Ascending aorta (tissue), 2 donors: ENCODE results near the gene CYTH4. TPM values are rescaled to one million over a fixed set of nuclear protein-coding genes. Genes with fewer than 3 reads are reported as not detected.

Experiments used
- DNase-seq, 2 donors: peaks; one replicate each; pipeline ENCODE4 v3.0.0-alpha.2; 2019; ENCODE audit warnings: low spot score in 2 of 2
- H3K27ac ChIP-seq, 2 donors: fragments of 200-600 bp; sonication (generic); one replicate each; pipeline ENCODE4 v1.5.1; 2016 to 2017; ENCODE audit warnings: mild to moderate bottlenecking in 1 of 2
- H3K27me3 ChIP-seq: fragments of 200-600 bp; sonication (generic); one replicate; pipeline ENCODE4 v1.5.1; 2017
- H3K36me3 ChIP-seq, 2 donors: fragments of 200-600 bp; sonication (generic); one replicate each; pipeline ENCODE4 v1.5.1; 2016
- H3K4me1 ChIP-seq, 2 donors: fragments of 200-600 bp; sonication (generic); one replicate each; pipeline ENCODE4 v1.5.1; 2016 to 2017; ENCODE audit warnings: mild to moderate bottlenecking in 1 of 2
- H3K4me3 ChIP-seq, 2 donors: fragments of 200-600 bp; sonication (generic); one replicate each; pipeline ENCODE4 v1.5.1; 2016 to 2017; ENCODE audit warnings: mild to moderate bottlenecking in 1 of 2
- H3K9me3 ChIP-seq, 2 donors: fragments of 200-600 bp; sonication (generic); one replicate each; pipeline ENCODE4 v1.5.1; 2016
- intact Hi-C: fragments of 100-400 bp; cut with DNase I; formaldehyde crosslinking; loops from one replicate; pipeline ENCODE4 v1.15.1; 2023
- total RNA-seq: library from RNA; depleted of rRNA; stranded (reverse); fragments of >200 nt; gene quantifications from one replicate; pipeline ENCODE4 v1.1.0, GENCODE V29; 2016
- TF ChIP-seq, protein P1 (sequence below), 3 experiments: fragments of 200-600 bp in 2 of 3; fragments of 450-650 bp in 1 of 3; sonication (generic) in 2 of 3; IDR thresholded peaks; one replicate each; pipeline ENCODE4 v1.5.1; 2016 to 2019; ENCODE audit warnings: antibody characterized with exemption in 3 of 3, mild to moderate bottlenecking in 1 of 3, moderate library complexity in 1 of 3

Gene CYTH4
- total RNA-seq, 1 donor from 2014 or later: 130 TPM

DNA sequence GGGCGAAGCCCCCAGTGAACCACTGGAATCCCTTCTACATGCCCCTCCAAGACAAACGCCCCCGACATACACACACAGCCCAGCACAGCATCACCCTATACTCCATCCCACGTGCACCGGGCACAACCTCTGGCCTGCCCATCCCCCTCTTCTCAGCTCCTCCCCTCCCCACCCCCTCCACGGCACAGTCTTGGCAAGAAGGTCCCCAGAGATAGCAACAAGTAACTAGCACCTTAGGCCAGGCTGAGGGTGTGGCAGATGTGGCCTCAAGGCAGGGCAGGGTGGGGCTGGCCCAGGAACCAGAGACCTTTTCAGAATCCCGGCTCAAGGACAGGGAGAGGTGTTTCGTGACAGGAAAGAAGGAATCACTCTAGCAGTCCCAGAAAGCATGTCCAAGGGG lies 54.3 kb downstream of the CYTH4 start:
- intact Hi-C loops: no loop called here
- no peak overlapping the region for H3K27ac ChIP-seq
- H3K9me3 ChIP-seq: no peaks in the 10 kb centered on the region
- no peak overlapping the region for H3K4me3 ChIP-seq
- no peak for DNase-seq
- no peaks in the 10 kb centered on the region for H3K4me1 ChIP-seq
- TF ChIP-seq, protein P1, sequence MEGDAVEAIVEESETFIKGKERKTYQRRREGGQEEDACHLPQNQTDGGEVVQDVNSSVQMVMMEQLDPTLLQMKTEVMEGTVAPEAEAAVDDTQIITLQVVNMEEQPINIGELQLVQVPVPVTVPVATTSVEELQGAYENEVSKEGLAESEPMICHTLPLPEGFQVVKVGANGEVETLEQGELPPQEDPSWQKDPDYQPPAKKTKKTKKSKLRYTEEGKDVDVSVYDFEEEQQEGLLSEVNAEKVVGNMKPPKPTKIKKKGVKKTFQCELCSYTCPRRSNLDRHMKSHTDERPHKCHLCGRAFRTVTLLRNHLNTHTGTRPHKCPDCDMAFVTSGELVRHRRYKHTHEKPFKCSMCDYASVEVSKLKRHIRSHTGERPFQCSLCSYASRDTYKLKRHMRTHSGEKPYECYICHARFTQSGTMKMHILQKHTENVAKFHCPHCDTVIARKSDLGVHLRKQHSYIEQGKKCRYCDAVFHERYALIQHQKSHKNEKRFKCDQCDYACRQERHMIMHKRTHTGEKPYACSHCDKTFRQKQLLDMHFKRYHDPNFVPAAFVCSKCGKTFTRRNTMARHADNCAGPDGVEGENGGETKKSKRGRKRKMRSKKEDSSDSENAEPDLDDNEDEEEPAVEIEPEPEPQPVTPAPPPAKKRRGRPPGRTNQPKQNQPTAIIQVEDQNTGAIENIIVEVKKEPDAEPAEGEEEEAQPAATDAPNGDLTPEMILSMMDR (IDR thresholded peaks at IDR 0.05): no peak
- H3K36me3 ChIP-seq: no peaks in the 10 kb centered on the region
- H3K27me3 ChIP-seq: peaks cover 15% of the 10 kb centered on the region

- H3K4me1 ChIP-seq: no peaks in the 10 kb centered on the region
- peaks cover 14% of the 10 kb centered on the region for H3K27me3 ChIP-seq
Observed at GRCh38 chr22:37337204-37337943, 55.1 kb downstream of the CYTH4 start.

DNA sequence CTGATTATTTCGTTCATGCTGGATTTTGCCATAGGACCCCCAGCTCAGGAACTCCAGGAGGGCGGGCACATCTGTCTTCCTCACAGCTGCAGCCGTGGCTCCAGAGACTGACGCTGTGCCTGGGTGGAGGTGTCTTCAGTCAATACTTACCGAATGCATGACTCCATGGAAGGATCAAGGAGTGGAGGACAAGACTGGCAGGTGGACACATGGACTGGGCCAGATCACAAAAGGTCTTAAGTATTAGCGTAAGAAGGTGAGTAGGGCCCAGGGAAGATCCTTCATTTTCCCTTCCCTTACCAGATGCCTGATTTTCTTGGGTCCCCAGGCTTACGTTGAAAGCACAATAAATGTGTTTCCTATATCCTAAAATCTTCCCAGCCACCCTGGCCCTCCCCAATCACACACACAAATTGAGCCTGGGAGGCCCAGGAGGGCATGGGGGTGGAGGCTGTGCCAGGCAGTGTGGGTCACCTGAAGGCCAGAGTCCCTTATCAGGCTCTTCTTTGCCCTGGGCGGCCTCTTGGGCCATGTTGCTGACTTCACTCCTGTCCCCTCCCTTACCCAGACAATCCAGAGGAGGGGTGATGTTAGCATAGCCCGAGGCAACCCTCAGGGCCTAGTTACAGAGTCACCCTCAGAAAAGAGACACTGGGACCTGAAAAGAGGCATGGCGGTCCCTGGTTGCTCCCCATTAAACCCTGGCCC lies 56.4 kb downstream of the CYTH4 start:
- TF ChIP-seq, protein P1 (IDR thresholded peaks at IDR 0.05): no peak
- Histone ChIP-seq H3K27me3 (peaks cover 11% of the 10 kb centered on the region), H3K27ac (no peak overlapping the region), H3K4me1 (no peaks in the 10 kb centered on the region), H3K9me3 (no peaks in the 10 kb centered on the region), H3K36me3 (no peaks in the 10 kb centered on the region), H3K4me3 (no peak overlapping the region)
- intact Hi-C loops: no loop called here
- DNase-seq: no peak

More at GRCh38 chr22:37337204-37337943, 55.1 kb downstream of the CYTH4 start:
- DNase-seq: no peak
- H3K27ac ChIP-seq: no peak overlapping the region
- no peaks in the 10 kb centered on the region for H3K36me3 ChIP-seq
- H3K9me3 ChIP-seq: no peaks in the 10 kb centered on the region
- intact Hi-C loops: no loop called here
- H3K4me3 ChIP-seq: no peak overlapping the region
- TF ChIP-seq, protein P1 (IDR thresholded peaks at IDR 0.05): no peak

- intact Hi-C loops: no loop called here
- no peaks in the 10 kb centered on the region for H3K4me1 ChIP-seq
- H3K4me3 ChIP-seq: no peak overlapping the region
- DNase-seq: no peak
- H3K9me3 ChIP-seq: no peaks in the 10 kb centered on the region
- TF ChIP-seq, protein P1 (IDR thresholded peaks at IDR 0.05): no peak
- no peak overlapping the region for H3K27ac ChIP-seq
- H3K27me3 ChIP-seq: no peaks in the 10 kb centered on the region
- no peaks in the 10 kb centered on the region for H3K36me3 ChIP-seq
Observed at GRCh38 chr22:37340331-37341262, 58.3 kb downstream of the CYTH4 start.

GRCh38 chr22:37342065-37342464 lies 59.8 kb downstream of the CYTH4 start:
- TF ChIP-seq, protein P1 (IDR thresholded peaks at IDR 0.05): no peak
- no peaks in the 10 kb centered on the region for H3K9me3 ChIP-seq
- no peak overlapping the region for H3K4me3 ChIP-seq
- no peaks in the 10 kb centered on the region for H3K4me1 ChIP-seq
- H3K27ac ChIP-seq: no peak overlapping the region
- DNase-seq: no peak
- H3K36me3 ChIP-seq: no peaks in the 10 kb centered on the region
- no peaks in the 10 kb centered on the region for H3K27me3 ChIP-seq
- intact Hi-C loops: no loop called here
